ENCODE measurements around the gene PROX1. TPM values are rescaled to one million over a fixed set of nuclear protein-coding genes. Genes with fewer than 3 reads are reported as not detected.

PROX1 gene
- total RNA-seq, 1 experiment from 2014 or later: 3.8 TPM

GRCh38 chr1:213960963-213961362 is 26.8 kb upstream of the PROX1 start:
- Mint-ChIP-seq H3K27ac (no peak overlapping the region), H3K4me1 (no peaks in the 10 kb centered on the region), H3K4me3 (no peak overlapping the region), H3K9me3 (peaks cover 9% of the 10 kb centered on the region), H3K36me3 (no peaks in the 10 kb centered on the region), H3K27me3 (ENCODE audit: low read depth) (peaks cover 3% of the 10 kb centered on the region)
- TF ChIP-seq SOX15 (CRISPR knock-in tag; IDR thresholded peaks at IDR 0.05) (no peak), NR1H2 (CRISPR knock-in tag; IDR thresholded peaks at IDR 0.05) (no peak), E2F5 (CRISPR knock-in tag; IDR thresholded peaks at IDR 0.05) (no peak), NFATC4 (CRISPR knock-in tag; IDR thresholded peaks at IDR 0.05) (no peak), CREM (CRISPR knock-in tag; IDR thresholded peaks at IDR 0.05) (no peak)
- TF ChIP-seq, protein P1, sequence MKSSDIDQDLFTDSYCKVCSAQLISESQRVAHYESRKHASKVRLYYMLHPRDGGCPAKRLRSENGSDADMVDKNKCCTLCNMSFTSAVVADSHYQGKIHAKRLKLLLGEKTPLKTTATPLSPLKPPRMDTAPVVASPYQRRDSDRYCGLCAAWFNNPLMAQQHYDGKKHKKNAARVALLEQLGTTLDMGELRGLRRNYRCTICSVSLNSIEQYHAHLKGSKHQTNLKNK (CRISPR knock-in tag; IDR thresholded peaks at IDR 0.05): no peak
- ATAC-seq (no peak), DNase-seq (ENCODE audit: low spot score) (no peak)
- POLR2A ChIA-PET: no interaction called here
- CTCF ChIA-PET: no interaction called here

DNA sequence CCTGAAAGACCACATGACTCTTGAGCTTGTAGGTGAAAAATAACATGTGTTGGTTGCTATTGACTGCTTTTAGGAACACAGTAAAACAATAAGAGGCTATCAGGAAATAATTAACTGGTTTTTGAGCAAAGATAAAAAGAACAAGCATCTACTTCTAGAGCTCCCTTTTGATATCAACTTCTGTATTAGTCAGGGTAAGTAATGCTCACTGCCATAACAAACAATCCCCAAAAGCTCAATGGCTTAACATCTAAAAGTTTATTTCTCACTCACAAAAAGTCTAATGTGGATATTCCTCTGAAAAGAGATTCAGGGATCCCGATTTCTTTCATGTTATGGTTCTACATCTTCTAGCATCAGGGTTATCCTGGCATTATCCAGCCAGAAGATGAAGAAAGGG is 25.3 kb upstream of the PROX1 start:
- H3K27ac Mint-ChIP-seq: no peak overlapping the region
- ATAC-seq: no peak

More for the DNA sequence above, 25.3 kb upstream of the PROX1 start:
- peaks cover 9% of the 10 kb centered on the region for H3K9me3 Mint-ChIP-seq
- no peak for DNase-seq (ENCODE audit: low spot score)
- TF ChIP-seq ARID4B (CRISPR knock-in tag; IDR thresholded peaks at IDR 0.05; ENCODE audit: borderline replicate concordance): no peak
- no peak for TF ChIP-seq ZNF532 (CRISPR knock-in tag; IDR thresholded peaks at IDR 0.05; ENCODE audit: borderline replicate concordance)
- no peak for TF ChIP-seq ELF4 (CRISPR knock-in tag; IDR thresholded peaks at IDR 0.05; ENCODE audit: low read depth)
- H3K27me3 Mint-ChIP-seq (ENCODE audit: low read depth): peaks cover 3% of the 10 kb centered on the region
- H3K4me1 Mint-ChIP-seq: no peaks in the 10 kb centered on the region
- no peak overlapping the region for H3K4me3 Mint-ChIP-seq
- ChIA-PET CTCF (no interaction called here), POLR2A (interaction anchor here (0.5 kb wide), 1 partner anchor 105 kb away, joined by 4 read pairs; no protein-coding TSS in a partner anchor)
- H3K36me3 Mint-ChIP-seq: no peaks in the 10 kb centered on the region

All from WTC11 (cell line).